Right lobe of liver (tissue), 6 donors: ENCODE measurements around the gene MIEN1. TPM values are rescaled to one million over a fixed set of nuclear protein-coding genes. Genes with fewer than 3 reads are reported as not detected.

Experiments used
- ATAC-seq, 4 donors: fragments of 200-7000 bp; cut with Tn5 transposase; one replicate each; pipeline ENCODE4 v1.9.1; 2020; ENCODE audit warnings: mild to moderate bottlenecking in 4 of 4, moderate library complexity in 4 of 4
- DNase-seq, 3 donors: peaks; one replicate each; pipeline ENCODE4 v3.0.0-alpha.2; 2020
- H3K27ac ChIP-seq, 3 donors: fragments of 200-600 bp; one replicate each; pipeline ENCODE4 v1.8.0; 2022
- H3K27me3 ChIP-seq, 2 donors: fragments of 200-600 bp; one replicate each; pipeline ENCODE4 v1.8.0; 2022
- H3K36me3 ChIP-seq, 4 donors: fragments of 200-600 bp; sonication (generic) in 1 of 4; one replicate each; pipeline versions ENCODE4 v1.5.1 to v1.8.0; 2017 to 2022; ENCODE audit warnings: control low read depth in 1 of 4
- H3K4me1 ChIP-seq, 4 donors: fragments of 200-600 bp; sonication (generic) in 1 of 4; one replicate each; pipeline versions ENCODE4 v1.5.1 to v1.8.0; 2017 to 2022; ENCODE audit warnings: control low read depth in 1 of 4
- H3K4me3 ChIP-seq, 3 donors: fragments of 200-600 bp; one replicate each; pipeline ENCODE4 v1.8.0; 2022
- H3K9me3 ChIP-seq, 4 donors: fragments of 200-600 bp; sonication (generic) in 1 of 4; one replicate each; pipeline versions ENCODE4 v1.5.1 to v1.8.0; 2017 to 2022; ENCODE audit warnings: control low read depth in 1 of 4
- CTCF ChIP-seq, 4 donors: fragments of 200-600 bp in 3 of 4; fragments of 450-650 bp in 1 of 4; IDR thresholded peaks; one replicate each; pipeline versions ENCODE4 v1.5.1 to v1.8.0; 2016 to 2022; ENCODE audit warnings: antibody characterized with exemption in 4 of 4, mild to moderate bottlenecking in 2 of 4
- POLR2A ChIP-seq: fragments of 450-650 bp; IDR thresholded peaks from one replicate; pipeline ENCODE4 v1.6.1; 2017; ENCODE audit warnings: antibody characterized with exemption, mild to moderate bottlenecking
- WGBS: methylation state at CpG from one replicate; pipeline ENCODE4 v1.1.6; 2018; ENCODE audit warnings: low coverage, low lambda C conversion rate; ENCODE audit not compliant: insufficient coverage; ENCODE audit errors: missing lambda C conversion rate; 5-methylcytosine and 5-hydroxymethylcytosine counted together
- intact Hi-C, 2 donors: fragments of 100-400 bp; cut with DNase I; formaldehyde crosslinking; loops; one replicate each; pipeline versions ENCODE4 v1.11.2 to v1.14.1; 2022
- total RNA-seq, 6 experiments: library from RNA; depleted of rRNA in 2 of 6; stranded (reverse); fragments of >200 nt in 2 of 6; fragmentation: NEBNext Ultra II Directional in 3 of 6; extraction: Animal tissue kit (Norgen Biotek cat#: 25700) in 3 of 6; gene quantifications; one replicate each; pipeline versions ENCODE4 v1.1.0 to v1.2.4, GENCODE V29; 2016 to 2023
- donor health status: DM: no; HTN: yes; CAD: no.
- donor health status: DM: no; HTN: no; CAD: no.
- donor health status: DM: no; HTN: no; CAD: no.
- donor health status: DM: no; HTN: yes; CAD: no.
- donor health status: DM: no; HTN: yes; CAD: no.

MIEN1 gene
- total RNA-seq, 6 experiments from 2014 or later = 23.1 to 61.6 (median 29.0) TPM

- WGBS = 53% methylated on average over 2 of the region's 2 CpGs
- DNase-seq (no peak), ATAC-seq (no peak)
- Histone ChIP-seq H3K27ac (no peak overlapping the region), H3K9me3 (no peaks in the 10 kb centered on the region), H3K4me3 (no peak overlapping the region), H3K36me3 (no peaks in the 10 kb centered on the region), H3K4me1 (no peaks in the 10 kb centered on the region), H3K27me3 (no peaks in the 10 kb centered on the region)
- intact Hi-C loops = no loop called here
- TF ChIP-seq CTCF (IDR thresholded peaks at IDR 0.05) (no peak), POLR2A (no peak)
Measured at GRCh38 chr17:39775031-39775430, 44.7 kb upstream of the MIEN1 start.

- Histone ChIP-seq H3K4me3 (no peak overlapping the region), H3K27ac (no peak overlapping the region), H3K27me3 (no peaks in the 10 kb centered on the region), H3K36me3 (no peaks in the 10 kb centered on the region), H3K4me1 (no peaks in the 10 kb centered on the region), H3K9me3 (no peaks in the 10 kb centered on the region)
- DNase-seq (no peak), ATAC-seq (no peak)
- no peak for TF ChIP-seq CTCF (IDR thresholded peaks at IDR 0.05)
- TF ChIP-seq POLR2A = no peak
- intact Hi-C loops = no loop called here
- WGBS = 70% methylated on average over 4 of the region's 4 CpGs
Measured at GRCh38 chr17:39774047-39774446, 43.7 kb upstream of the MIEN1 start.

- H3K27ac ChIP-seq = no peak overlapping the region
- no peaks in the 10 kb centered on the region for H3K9me3 ChIP-seq
- H3K27me3 ChIP-seq = no peaks in the 10 kb centered on the region
- ATAC-seq (no peak), DNase-seq (no peak)
- TF ChIP-seq POLR2A = no peak
- no peak for TF ChIP-seq CTCF (IDR thresholded peaks at IDR 0.05)
- 65% methylated on average over 7 of the region's 7 CpGs for WGBS
- no peak overlapping the region for H3K4me3 ChIP-seq
- no peaks in the 10 kb centered on the region for H3K4me1 ChIP-seq
- no peaks in the 10 kb centered on the region for H3K36me3 ChIP-seq
- intact Hi-C loops = no loop called here
Measured at GRCh38 chr17:39772987-39773934, 42.9 kb upstream of the MIEN1 start.

GRCh38 chr17:39772415-39772814 is 42.1 kb upstream of the MIEN1 start:
- no peak overlapping the region for H3K4me3 ChIP-seq
- DNase-seq = no peak
- no peaks in the 10 kb centered on the region for H3K9me3 ChIP-seq
- H3K36me3 ChIP-seq = no peaks in the 10 kb centered on the region
- H3K27me3 ChIP-seq = no peaks in the 10 kb centered on the region
- H3K27ac ChIP-seq = no peak overlapping the region
- intact Hi-C loops = no loop called here
- no peaks in the 10 kb centered on the region for H3K4me1 ChIP-seq
- ATAC-seq = no peak
- TF ChIP-seq POLR2A = no peak
- TF ChIP-seq CTCF (IDR thresholded peaks at IDR 0.05) = no peak
